ENCODE measurements around the gene CD248. TPM values are rescaled to one million over a fixed set of nuclear protein-coding genes. Genes with fewer than 3 reads are reported as not detected.
A peak's percentile ranks its signal among the peaks of the same experiment; 100 is the strongest.

Gene CD248
- total and polyA plus RNA-seq, 2 experiments from 2014 or later = 2.4 to 3.8 TPM

- peak; percentile 17 for ATAC-seq
- Mint-ChIP-seq H3K27ac (no peak overlapping the region), H3K4me3 (no peak overlapping the region), H3K9me3 (no peaks in the 10 kb centered on the region), H3K36me3 (ENCODE audit: low read depth) (peaks cover 33% of the 10 kb centered on the region), H3K4me1 (peaks cover 14% of the 10 kb centered on the region), H3K27me3 (ENCODE audit: insufficient read depth, low read depth, poor library complexity) (peaks cover 10% of the 10 kb centered on the region)
- no peaks in the 10 kb centered on the region for H3K36me3 ChIP-seq (ENCODE audit: insufficient read depth)
- H2AFZ ChIP-seq = no peak overlapping the region
- no peak overlapping the region for H3K4me3 ChIP-seq
- H3K27ac ChIP-seq (ENCODE audit: low read depth) = peak overlapping the region; percentile 50; the same call in 1 of the 2 replicates
- H3K4me1 ChIP-seq (ENCODE audit: insufficient read depth) = no peaks in the 10 kb centered on the region
- H3K27me3 ChIP-seq (ENCODE audit: insufficient read depth) = no peaks in the 10 kb centered on the region
- peak; percentile 93 for DNase-seq (ENCODE audit: low spot score)
- H4K20me1 ChIP-seq (replicated peaks; ENCODE audit: insufficient read depth) = peaks cover 7% of the 10 kb centered on the region
- H3K79me2 ChIP-seq (replicated peaks; ENCODE audit: insufficient read depth) = peaks cover 6% of the 10 kb centered on the region
- H3F3A ChIP-seq (replicated peaks; ENCODE audit: low read depth) = 0 out of 2 replicates have a peak, but pooled peaks cover 14% of the 10 kb centered on the region
- no peaks in the 10 kb centered on the region for H3K9me2 ChIP-seq (ENCODE audit: insufficient read depth)
- TF ChIP-seq CTCF (conservative IDR thresholded peaks at IDR 0.05; ENCODE audit: low read depth in 2 of 2) (peak; percentile 81 to 82), NANOG (IDR thresholded peaks at IDR 0.05; ENCODE audit: borderline replicate concordance) (no peak)
- no peak overlapping the region for H3K4me2 ChIP-seq
Measured at GRCh38 chr11:66264914-66265313, 51.9 kb downstream of the CD248 start.

Other genes starting within 250 kb of the CD248 start
- gene PACS1, start 246.8 kb downstream of the CD248 start, total RNA-seq (2014; rRNA removed; shearing (Covaris generic)) = 23.7 and 37.5 TPM in 2 replicates
- 8.0 and 8.8 TPM in 2 replicates for gene PACS1, start 246.8 kb downstream of the CD248 start, polyA plus RNA-seq (2016; fragmentation: Nextera tagmentation; extraction: Ambion mirVana)
- gene KLC2, start 59.3 kb downstream of the CD248 start, total RNA-seq (2014; rRNA removed; shearing (Covaris generic)) = 31.1 and 40.4 TPM in 2 replicates
- gene KLC2, start 59.3 kb downstream of the CD248 start, polyA plus RNA-seq (2016; fragmentation: Nextera tagmentation; extraction: Ambion mirVana) = 17.8 and 18.3 TPM in 2 replicates
- gene RAB1B, start 48.4 kb downstream of the CD248 start, total RNA-seq (2014; rRNA removed; shearing (Covaris generic)) = 92.7 and 99.6 TPM in 2 replicates
- 30.3 and 30.5 TPM in 2 replicates for gene RAB1B, start 48.4 kb downstream of the CD248 start, polyA plus RNA-seq (2016; fragmentation: Nextera tagmentation; extraction: Ambion mirVana)
- 9.2 and 10.8 TPM in 2 replicates for gene CNIH2, start 38.9 kb downstream of the CD248 start, total RNA-seq (2014; rRNA removed; shearing (Covaris generic))
- 4.3 and 7.9 TPM in 2 replicates for gene CNIH2, start 38.9 kb downstream of the CD248 start, polyA plus RNA-seq (2016; fragmentation: Nextera tagmentation; extraction: Ambion mirVana)
- 75.0 and 87.0 TPM in 2 replicates for gene YIF1A, start 27.9 kb downstream of the CD248 start, total RNA-seq (2014; rRNA removed; shearing (Covaris generic))
- 71.5 and 75.6 TPM in 2 replicates for gene YIF1A, start 27.9 kb downstream of the CD248 start, polyA plus RNA-seq (2016; fragmentation: Nextera tagmentation; extraction: Ambion mirVana)
- 4.4 and 5.0 TPM in 2 replicates for gene TMEM151A, start 25.1 kb downstream of the CD248 start, total RNA-seq (2014; rRNA removed; shearing (Covaris generic))
- gene TMEM151A, start 25.1 kb downstream of the CD248 start, polyA plus RNA-seq (2016; fragmentation: Nextera tagmentation; extraction: Ambion mirVana) = 1.0 and 1.2 TPM in 2 replicates
- 3.7 and 8.2 TPM in 2 replicates for gene RIN1, start 19.4 kb upstream of the CD248 start, total RNA-seq (2014; rRNA removed; shearing (Covaris generic))
- 1.9 and 2.5 TPM in 2 replicates for gene RIN1, start 19.4 kb upstream of the CD248 start, polyA plus RNA-seq (2016; fragmentation: Nextera tagmentation; extraction: Ambion mirVana)
- 53.6 and 59.1 TPM in 2 replicates for gene BRMS1, start 28.1 kb upstream of the CD248 start, total RNA-seq (2014; rRNA removed; shearing (Covaris generic))
- gene BRMS1, start 28.1 kb upstream of the CD248 start, polyA plus RNA-seq (2016; fragmentation: Nextera tagmentation; extraction: Ambion mirVana) = 61.7 and 62.2 TPM in 2 replicates
- 41.9 TPM in 2 replicates for gene B4GAT1, start 30.6 kb upstream of the CD248 start, total RNA-seq (2014; rRNA removed; shearing (Covaris generic))
- 23.5 and 26.7 TPM in 2 replicates for gene B4GAT1, start 30.6 kb upstream of the CD248 start, polyA plus RNA-seq (2016; fragmentation: Nextera tagmentation; extraction: Ambion mirVana)
- gene SLC29A2, start 54.7 kb upstream of the CD248 start, total RNA-seq (2014; rRNA removed; shearing (Covaris generic)) = 26.3 and 31.1 TPM in 2 replicates
- 26.0 TPM in 2 replicates for gene SLC29A2, start 54.7 kb upstream of the CD248 start, polyA plus RNA-seq (2016; fragmentation: Nextera tagmentation; extraction: Ambion mirVana)
- gene NPAS4, start 104.0 kb upstream of the CD248 start, total RNA-seq (2014; rRNA removed; shearing (Covaris generic)) = 0.35 and 0.97 TPM in 2 replicates
- 0.66 and 0.71 TPM in 2 replicates for gene NPAS4, start 104.0 kb upstream of the CD248 start, polyA plus RNA-seq (2016; fragmentation: Nextera tagmentation; extraction: Ambion mirVana)
- 139 and 234 TPM in 2 replicates for gene MRPL11, start 121.8 kb upstream of the CD248 start, total RNA-seq (2014; rRNA removed; shearing (Covaris generic))
- 236 and 237 TPM in 2 replicates for gene MRPL11, start 121.8 kb upstream of the CD248 start, polyA plus RNA-seq (2016; fragmentation: Nextera tagmentation; extraction: Ambion mirVana)
- 8.5 and 9.1 TPM in 2 replicates for gene PELI3, start 149.9 kb upstream of the CD248 start, total RNA-seq (2014; rRNA removed; shearing (Covaris generic))
- gene PELI3, start 149.9 kb upstream of the CD248 start, polyA plus RNA-seq (2016; fragmentation: Nextera tagmentation; extraction: Ambion mirVana) = 2.2 and 2.8 TPM in 2 replicates
- 85.9 and 101 TPM in 2 replicates for gene DPP3, start 163.4 kb upstream of the CD248 start, total RNA-seq (2014; rRNA removed; shearing (Covaris generic))
- gene DPP3, start 163.4 kb upstream of the CD248 start, polyA plus RNA-seq (2016; fragmentation: Nextera tagmentation; extraction: Ambion mirVana) = 22.2 and 22.7 TPM in 2 replicates
- gene BBS1, start 193.6 kb upstream of the CD248 start, total RNA-seq (2014; rRNA removed; shearing (Covaris generic)) = 27.8 and 41.3 TPM in 2 replicates
- 8.7 and 11.6 TPM in 2 replicates for gene BBS1, start 193.6 kb upstream of the CD248 start, polyA plus RNA-seq (2016; fragmentation: Nextera tagmentation; extraction: Ambion mirVana)
- 10.0 and 13.1 TPM in 2 replicates for gene ZDHHC24, start 229.0 kb upstream of the CD248 start, total RNA-seq (2014; rRNA removed; shearing (Covaris generic))
- 5.6 and 7.3 TPM in 2 replicates for gene ZDHHC24, start 229.0 kb upstream of the CD248 start, polyA plus RNA-seq (2016; fragmentation: Nextera tagmentation; extraction: Ambion mirVana)
- 3.8 and 6.3 TPM in 2 replicates for gene ACTN3, start 229.9 kb upstream of the CD248 start, total RNA-seq (2014; rRNA removed; shearing (Covaris generic))
- gene ACTN3, start 229.9 kb upstream of the CD248 start, polyA plus RNA-seq (2016; fragmentation: Nextera tagmentation; extraction: Ambion mirVana) = 6.0 and 7.3 TPM in 2 replicates